ENCODE results near the gene STAT4.
A peak's percentile ranks its signal among the peaks of the same experiment; 100 is the strongest.

STAT4 gene

GRCh38 chr2:191176305-191176704 is 25.5 kb upstream of the STAT4 start:
- no peak for DNase-seq (ENCODE audit: low spot score)

- no peak for DNase-seq (ENCODE audit: low spot score)
Observed at GRCh38 chr2:191174442-191174841, 23.6 kb upstream of the STAT4 start.

GRCh38 chr2:191173206-191173605 is 22.4 kb upstream of the STAT4 start:
- DNase-seq (ENCODE audit: low spot score), result no peak

- DNase-seq (ENCODE audit: low spot score), result no peak
Observed at GRCh38 chr2:191171708-191172355, 21.0 kb upstream of the STAT4 start.

- no peak for DNase-seq (ENCODE audit: low spot score)
Observed at GRCh38 chr2:191171286-191171685, 20.5 kb upstream of the STAT4 start.

GRCh38 chr2:191170773-191171172 is 20.0 kb upstream of the STAT4 start:
- peak; percentile 20 for DNase-seq (ENCODE audit: low spot score)

- DNase-seq (ENCODE audit: low spot score), result no peak
Observed at GRCh38 chr2:191170301-191170636, 19.5 kb upstream of the STAT4 start.

GRCh38 chr2:191169456-191170300 is 18.9 kb upstream of the STAT4 start:
- DNase-seq (ENCODE audit: low spot score), result no peak

GRCh38 chr2:191167766-191168165 is 17.0 kb upstream of the STAT4 start:
- DNase-seq (ENCODE audit: low spot score), result no peak

- no peak for DNase-seq (ENCODE audit: low spot score)
Observed at GRCh38 chr2:191166756-191167445, 16.1 kb upstream of the STAT4 start.

- DNase-seq (ENCODE audit: low spot score), result no peak
Observed at GRCh38 chr2:191166111-191166755, 15.4 kb upstream of the STAT4 start.

GRCh38 chr2:191165176-191165643 is 14.4 kb upstream of the STAT4 start:
- peak; percentile 59 for DNase-seq (ENCODE audit: low spot score)

GRCh38 chr2:191158747-191159146 is 8.0 kb upstream of the STAT4 start:
- no peak for DNase-seq (ENCODE audit: low spot score)

GRCh38 chr2:191158193-191158592 is 7.4 kb upstream of the STAT4 start:
- DNase-seq (ENCODE audit: low spot score), result no peak

GRCh38 chr2:191155608-191156071 is 4.8 kb upstream of the STAT4 start:
- DNase-seq (ENCODE audit: low spot score), result peak; percentile 60

GRCh38 chr2:191153716-191154115 is 2.9 kb upstream of the STAT4 start:
- DNase-seq (ENCODE audit: low spot score), result no peak

- peak; percentile 45 for DNase-seq (ENCODE audit: low spot score)
Observed at GRCh38 chr2:191152482-191153240, 1.9 kb upstream of the STAT4 start.

GRCh38 chr2:191151331-191151730 is 537 bp upstream of the STAT4 start:
- no peak for DNase-seq (ENCODE audit: low spot score)

GRCh38 chr2:191150230-191150599 is 579 bp downstream of the STAT4 start:
- DNase-seq (ENCODE audit: low spot score), result peak; percentile 42

- DNase-seq (ENCODE audit: low spot score), result no peak
Observed at GRCh38 chr2:191149391-191149790, 1.4 kb downstream of the STAT4 start.

GRCh38 chr2:191148791-191149190 is 2.0 kb downstream of the STAT4 start:
- DNase-seq (ENCODE audit: low spot score), result peak; percentile 50

- no peak for DNase-seq (ENCODE audit: low spot score)
Observed at GRCh38 chr2:191148281-191148680, 2.5 kb downstream of the STAT4 start.

All from CD4-positive, alpha-beta T cell treated with Interleukin-15 for 4 hours (primary cell).